K562 (cell line): ENCODE results near the gene EPB41L2. TPM values are rescaled to one million over a fixed set of nuclear protein-coding genes. Genes with fewer than 3 reads are reported as not detected.

Experiments
- FOXA3 ChIP-seq, 2 experiments: fragments of 450-650 bp in 1 of 2; sonication (generic) in 1 of 2; formaldehyde crosslinking; IDR thresholded peaks in 1 of 2; conservative IDR thresholded peaks in 1 of 2; 2 replicates each; pipeline versions ENCODE4 v1.4.0 to v1.8.0; 2020 to 2022; ENCODE audit warnings: mild to moderate bottlenecking in 2 of 2, missing genetic modification reagents in 1 of 2
- ZNF197 ChIP-seq: fragments of 200-800 bp; sonication (Bioruptor generic); IDR thresholded peaks from 2 replicates; pipeline ENCODE4 v1.6.1; 2016; ENCODE audit warnings: low read depth, missing genetic modification characterization, missing compliant biosample characterization
- polyA plus RNA-seq, 8 experiments: library from polyadenylated mRNA; depleted of rRNA in 4 of 8; stranded (reverse) in 5 of 8; unstranded in 3 of 8; fragments of >200 nt; fragmentation: Nextera tagmentation in 2 of 8; fragmentation: Illumina TruSeq in 1 of 8; extraction: Ambion mirVana in 2 of 8; extraction: Trizol in 1 of 8; gene quantifications; 2 replicates each; pipeline versions ENCODE4 v1.2.1 to v1.2.3, GENCODE V29; 2011 to 2014; ENCODE audit warnings: inconsistent platforms in 1 of 8, missing spikeins in 1 of 8
- total RNA-seq, 7 experiments: library from RNA; depleted of rRNA in 6 of 7; stranded (reverse); fragments of >200 nt in 6 of 7; fragmentation: Illumina TruSeq in 2 of 7; extraction: Trizol in 2 of 7; gene quantifications; 2 replicates each; pipeline versions ENCODE4 v1.2.1 to v1.2.3, GENCODE V29; 2011 to 2021; ENCODE audit warnings: low replicate concordance in 1 of 7
- TF ChIP-seq, protein P1 (sequence below): fragments of 450-650 bp; IDR thresholded peaks from 2 replicates; pipeline ENCODE4 v1.6.1; 2016; ENCODE audit warnings: low read depth

Gene EPB41L2
- total and polyA plus RNA-seq, 9 of the 15 experiments (the other 6 are each of a cell fraction or from before 2014, with no cell fraction given), result 5.1 to 53.6 (median 25.0) TPM

DNA sequence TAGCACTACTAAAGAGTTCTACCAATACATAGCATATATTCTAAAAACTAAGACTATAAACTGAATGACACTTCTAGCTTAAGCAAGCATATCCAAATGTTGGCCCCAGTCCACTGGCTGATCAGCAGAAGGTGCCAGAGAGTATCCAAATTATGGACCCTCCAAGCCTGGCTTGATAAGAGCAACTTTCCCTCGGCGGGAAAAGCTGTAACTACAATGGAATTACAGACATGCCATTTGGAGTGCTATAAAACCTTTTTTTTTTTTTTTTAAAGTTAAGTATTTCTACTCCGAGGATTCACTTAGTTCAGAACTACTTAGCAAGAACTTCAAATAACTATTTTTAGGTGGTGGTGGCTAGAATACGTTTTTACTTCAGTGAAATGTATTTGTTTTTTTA is 94.6 kb downstream of the EPB41L2 start (continued):
- TF ChIP-seq, protein P1, sequence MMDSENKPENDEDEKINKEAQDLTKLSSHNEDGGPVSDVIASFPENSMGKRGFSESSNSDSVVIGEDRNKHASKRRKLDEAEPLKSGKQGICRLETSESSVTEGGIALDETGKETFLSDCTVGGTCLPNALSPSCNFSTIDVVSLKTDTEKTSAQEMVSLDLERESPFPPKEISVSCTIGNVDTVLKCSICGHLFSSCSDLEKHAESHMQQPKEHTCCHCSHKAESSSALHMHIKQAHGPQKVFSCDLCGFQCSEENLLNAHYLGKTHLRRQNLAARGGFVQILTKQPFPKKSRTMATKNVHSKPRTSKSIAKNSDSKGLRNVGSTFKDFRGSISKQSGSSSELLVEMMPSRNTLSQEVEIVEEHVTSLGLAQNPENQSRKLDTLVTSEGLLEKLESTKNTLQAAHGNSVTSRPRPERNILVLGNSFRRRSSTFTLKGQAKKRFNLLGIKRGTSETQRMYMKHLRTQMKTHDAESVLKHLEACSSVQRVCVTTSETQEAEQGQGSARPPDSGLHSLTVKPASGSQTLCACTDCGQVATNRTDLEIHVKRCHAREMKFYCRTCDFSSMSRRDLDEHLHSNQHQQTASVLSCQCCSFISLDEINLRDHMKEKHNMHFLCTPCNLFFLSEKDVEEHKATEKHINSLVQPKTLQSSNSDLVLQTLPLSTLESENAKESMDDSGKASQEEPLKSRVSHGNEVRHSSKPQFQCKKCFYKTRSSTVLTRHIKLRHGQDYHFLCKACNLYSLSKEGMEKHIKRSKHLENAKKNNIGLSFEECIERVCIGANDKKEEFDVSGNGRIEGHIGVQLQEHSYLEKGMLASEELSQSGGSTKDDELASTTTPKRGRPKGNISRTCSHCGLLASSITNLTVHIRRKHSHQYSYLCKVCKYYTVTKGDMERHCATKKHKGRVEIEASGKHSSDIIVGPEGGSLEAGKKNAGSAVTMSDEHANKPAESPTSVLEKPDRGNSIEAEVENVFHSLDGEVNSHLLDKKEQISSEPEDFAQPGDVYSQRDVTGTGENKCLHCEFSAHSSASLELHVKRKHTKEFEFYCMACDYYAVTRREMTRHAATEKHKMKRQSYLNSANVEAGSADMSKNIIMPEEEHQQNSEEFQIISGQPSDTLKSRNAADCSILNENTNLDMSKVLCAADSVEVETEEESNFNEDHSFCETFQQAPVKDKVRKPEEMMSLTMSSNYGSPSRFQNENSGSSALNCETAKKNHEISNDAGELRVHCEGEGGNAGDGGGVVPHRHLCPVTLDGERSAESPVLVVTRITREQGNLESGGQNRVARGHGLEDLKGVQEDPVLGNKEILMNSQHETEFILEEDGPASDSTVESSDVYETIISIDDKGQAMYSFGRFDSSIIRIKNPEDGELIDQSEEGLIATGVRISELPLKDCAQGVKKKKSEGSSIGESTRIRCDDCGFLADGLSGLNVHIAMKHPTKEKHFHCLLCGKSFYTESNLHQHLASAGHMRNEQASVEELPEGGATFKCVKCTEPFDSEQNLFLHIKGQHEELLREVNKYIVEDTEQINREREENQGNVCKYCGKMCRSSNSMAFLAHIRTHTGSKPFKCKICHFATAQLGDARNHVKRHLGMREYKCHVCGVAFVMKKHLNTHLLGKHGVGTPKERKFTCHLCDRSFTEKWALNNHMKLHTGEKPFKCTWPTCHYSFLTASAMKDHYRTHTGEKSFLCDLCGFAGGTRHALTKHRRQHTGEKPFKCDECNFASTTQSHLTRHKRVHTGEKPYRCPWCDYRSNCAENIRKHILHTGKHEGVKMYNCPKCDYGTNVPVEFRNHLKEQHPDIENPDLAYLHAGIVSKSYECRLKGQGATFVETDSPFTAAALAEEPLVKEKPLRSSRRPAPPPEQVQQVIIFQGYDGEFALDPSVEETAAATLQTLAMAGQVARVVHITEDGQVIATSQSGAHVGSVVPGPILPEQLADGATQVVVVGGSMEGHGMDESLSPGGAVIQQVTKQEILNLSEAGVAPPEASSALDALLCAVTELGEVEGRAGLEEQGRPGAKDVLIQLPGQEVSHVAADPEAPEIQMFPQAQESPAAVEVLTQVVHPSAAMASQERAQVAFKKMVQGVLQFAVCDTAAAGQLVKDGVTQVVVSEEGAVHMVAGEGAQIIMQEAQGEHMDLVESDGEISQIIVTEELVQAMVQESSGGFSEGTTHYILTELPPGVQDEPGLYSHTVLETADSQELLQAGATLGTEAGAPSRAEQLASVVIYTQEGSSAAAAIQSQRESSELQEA, result no peak
- no peak for TF ChIP-seq FOXA3 (CRISPR knock-in tag; conservative IDR thresholded peaks at IDR 0.05 in 1 of 2, IDR thresholded peaks at IDR 0.05 in 1 of 2)
- TF ChIP-seq ZNF197 (CRISPR knock-in tag), result no peak
- TF ChIP-seq, all 486 proteins: peak for 0
